PFSK-1 (cell line): ENCODE results near the gene CYSTM1.

Experiments used
- FOXP2 ChIP-seq: optimal IDR thresholded peaks from 2 replicates; pipeline ENCODE3; 2011; ENCODE audit warnings: borderline replicate concordance, control low read depth, inconsistent platforms; ENCODE audit not compliant: insufficient read depth; ENCODE audit errors: extremely low read length, extremely low read depth
- POLR2AphosphoS5 ChIP-seq: IDR thresholded peaks from 2 replicates; pipeline ENCODE4 v1.6.1; 2012; ENCODE audit warnings: low read depth, mild to moderate bottlenecking, control low read depth, low read length, moderate library complexity
- TAF1 ChIP-seq: IDR thresholded peaks from 2 replicates; pipeline ENCODE4 v1.6.1; 2012; ENCODE audit warnings: low read length, control low read depth, borderline replicate concordance; ENCODE audit not compliant: insufficient read depth

DNA sequence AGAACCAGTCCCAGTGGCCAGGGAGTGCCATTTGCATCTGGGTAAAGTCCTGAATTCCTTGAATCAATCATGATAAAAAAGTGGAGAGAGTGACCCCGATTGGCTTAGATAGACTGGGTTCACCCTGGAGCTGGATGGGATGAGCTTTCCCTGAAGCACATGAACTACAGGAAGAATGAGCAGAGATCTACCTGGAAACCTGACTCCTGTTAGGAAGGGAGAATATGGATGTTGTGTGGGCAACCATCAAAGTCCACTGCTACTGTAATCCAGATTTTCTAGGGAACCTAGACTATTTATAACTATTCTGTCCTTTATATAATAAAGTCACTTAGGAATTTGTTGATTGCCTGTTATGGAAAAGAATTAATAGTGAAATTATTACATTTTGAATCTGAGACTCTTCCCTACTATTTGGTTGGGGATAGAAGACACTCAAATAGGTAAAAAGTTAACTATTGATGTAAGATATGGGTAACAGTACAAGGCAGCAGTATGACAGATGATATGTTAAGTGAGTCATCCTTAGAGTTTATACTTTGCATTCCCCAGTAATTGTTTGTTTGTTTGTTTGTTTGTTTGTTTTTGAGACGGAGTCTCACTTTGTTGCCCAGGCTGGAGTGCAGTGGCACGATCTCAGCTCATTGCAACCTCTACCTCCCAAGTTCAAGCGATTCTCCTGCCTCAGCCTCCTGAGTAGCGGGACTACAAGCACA is 17.9 kb downstream of the CYSTM1 start:
- no peak for TF ChIP-seq POLR2AphosphoS5
- TF ChIP-seq TAF1 = no peak
- TF ChIP-seq FOXP2 = no peak
